HEK293 (cell line): ENCODE results near the gene CACNA2D4.
A peak's percentile ranks its signal among the peaks of the same experiment; 100 is the strongest.

Experiments used
- CTCF ChIA-PET: fragments of 350-600 bp; formaldehyde crosslinking; extraction: SDS; loops from one replicate; lab custom pipeline; 2021; ENCODE audit warnings: antibody characterized with exemption; lab: Yijun Ruan, JAX
- POLR2A ChIA-PET: fragments of 300-600 bp; formaldehyde crosslinking; extraction: SDS; loops from one replicate; lab custom pipeline; 2020; ENCODE audit warnings: antibody characterized with exemption, inconsistent platforms; lab: Yijun Ruan, JAX
- H3K27ac ChIP-seq: fragments of 200-500 bp; sonication (Bioruptor generic); 2 replicates; pipeline ENCODE4 v1.5.1; 2014; ENCODE audit warnings: low read depth, low read length, control low read depth, inconsistent platforms; ENCODE audit errors: extremely low read depth
- H3K36me3 ChIP-seq, 2 experiments: fragments of 200-500 bp in 1 of 2; sonication (Bioruptor generic) in 1 of 2; 1 replicate in 1 of 2; 2 replicates in 1 of 2; pipeline ENCODE4 v1.5.1; 2014 to 2017; ENCODE audit warnings: inconsistent platforms in 2 of 2, low read length in 2 of 2; ENCODE audit not compliant: control insufficient read depth in 2 of 2, insufficient read depth in 1 of 2
- H3K4me1 ChIP-seq: fragments of 200-500 bp; sonication (Bioruptor generic); 2 replicates; pipeline ENCODE4 v1.5.1; 2014; ENCODE audit warnings: mild to moderate bottlenecking, low read length, inconsistent platforms; ENCODE audit not compliant: control insufficient read depth, insufficient read depth
- H3K4me3 ChIP-seq: 2 replicates; pipeline ENCODE4 v1.5.1; 2011; ENCODE audit warnings: low read depth, mild to moderate bottlenecking, control low read depth, low read length, moderate library complexity
- H3K9me3 ChIP-seq: fragments of 200-500 bp; sonication (Bioruptor generic); 2 replicates; pipeline ENCODE4 v1.5.1; 2014; ENCODE audit warnings: low read depth, low read length, inconsistent platforms; ENCODE audit not compliant: control insufficient read depth, insufficient read depth
- BCL11B ChIP-seq: fragments of 450-650 bp; formaldehyde crosslinking; IDR thresholded peaks from 2 replicates; pipeline ENCODE4 v1.5.1; 2016; ENCODE audit warnings: low read depth, missing biosample characterization, missing genetic modification characterization
- EGR2 ChIP-seq: fragments of 450-650 bp; formaldehyde crosslinking; IDR thresholded peaks from 2 replicates; pipeline ENCODE4 v1.5.1; 2016; ENCODE audit warnings: low read depth, missing biosample characterization, missing genetic modification characterization
- FEZF1 ChIP-seq: fragments of 450-650 bp; formaldehyde crosslinking; IDR thresholded peaks from 2 replicates; pipeline ENCODE4 v1.5.1; 2016; ENCODE audit warnings: missing biosample characterization, missing genetic modification characterization
- GLI4 ChIP-seq: fragments of 450-650 bp; formaldehyde crosslinking; IDR thresholded peaks from 2 replicates; pipeline ENCODE4 v1.5.1; 2016; ENCODE audit warnings: missing biosample characterization, missing genetic modification characterization
- GLIS2 ChIP-seq: fragments of 450-650 bp; formaldehyde crosslinking; IDR thresholded peaks from 2 replicates; pipeline ENCODE4 v1.5.1; 2016; ENCODE audit warnings: missing biosample characterization, missing genetic modification characterization
- HOXA7 ChIP-seq: sonication (generic); formaldehyde crosslinking; IDR thresholded peaks from 2 replicates; pipeline ENCODE4 v1.8.1; 2022; ENCODE audit warnings: missing genetic modification reagents, borderline replicate concordance
- RBAK ChIP-seq: fragments of 450-650 bp; formaldehyde crosslinking; IDR thresholded peaks from 2 replicates; pipeline ENCODE4 v1.5.1; 2016; ENCODE audit warnings: missing biosample characterization, missing genetic modification characterization
- SP2 ChIP-seq: fragments of 450-650 bp; formaldehyde crosslinking; IDR thresholded peaks from 2 replicates; pipeline ENCODE4 v1.5.1; 2016; ENCODE audit warnings: missing biosample characterization, missing genetic modification characterization
- ZBTB7A ChIP-seq: fragments of 450-650 bp; formaldehyde crosslinking; IDR thresholded peaks from 2 replicates; pipeline ENCODE4 v1.5.1; 2016; ENCODE audit warnings: low read depth, missing biosample characterization, missing genetic modification characterization
- ZIC2 ChIP-seq: fragments of 450-650 bp; formaldehyde crosslinking; IDR thresholded peaks from 2 replicates; pipeline ENCODE4 v1.5.1; 2016; ENCODE audit warnings: missing biosample characterization, missing genetic modification characterization
- ZNF146 ChIP-seq: fragments of 450-650 bp; formaldehyde crosslinking; IDR thresholded peaks from 2 replicates; pipeline ENCODE4 v1.5.1; 2016; ENCODE audit warnings: missing biosample characterization, missing genetic modification characterization
- ZNF341 ChIP-seq: fragments of 450-650 bp; formaldehyde crosslinking; IDR thresholded peaks from 2 replicates; pipeline ENCODE4; 2016; ENCODE audit warnings: low read depth, missing biosample characterization, missing genetic modification characterization
- ZNF530 ChIP-seq: fragments of 450-650 bp; formaldehyde crosslinking; IDR thresholded peaks from 2 replicates; pipeline ENCODE4 v1.5.1; 2016; ENCODE audit warnings: low read depth, missing biosample characterization, missing genetic modification characterization
- ZNF610 ChIP-seq: fragments of 450-650 bp; formaldehyde crosslinking; IDR thresholded peaks from 2 replicates; pipeline ENCODE4 v1.5.1; 2016; ENCODE audit warnings: missing biosample characterization, missing genetic modification characterization, borderline replicate concordance
- ZNF664 ChIP-seq: fragments of 450-650 bp; formaldehyde crosslinking; IDR thresholded peaks from 2 replicates; pipeline ENCODE4 v1.5.1; 2016; ENCODE audit warnings: missing biosample characterization, missing genetic modification characterization
- ZSCAN23 ChIP-seq: fragments of 450-650 bp; formaldehyde crosslinking; IDR thresholded peaks from 2 replicates; pipeline ENCODE4 v1.5.1; 2016; ENCODE audit warnings: missing biosample characterization, missing genetic modification characterization
- TF ChIP-seq, protein P1 (sequence below): fragments of 450-650 bp; IDR thresholded peaks from 2 replicates; pipeline ENCODE4 v1.5.1; 2018; ENCODE audit warnings: missing biosample characterization, mild to moderate bottlenecking, missing genetic modification characterization
- TF ChIP-seq, protein P2 (sequence below): fragments of 450-650 bp; formaldehyde crosslinking; IDR thresholded peaks from 2 replicates; pipeline ENCODE4 v1.5.1; 2017; ENCODE audit warnings: missing biosample characterization, mild to moderate bottlenecking, missing genetic modification characterization, moderate library complexity
- TF ChIP-seq, protein P3 (sequence below): fragments of 450-650 bp; formaldehyde crosslinking; conservative IDR thresholded peaks from 2 replicates; pipeline ENCODE4 v1.5.1; 2016; ENCODE audit warnings: low read depth, missing biosample characterization, missing genetic modification characterization
- TF ChIP-seq, protein P4 (sequence below): fragments of 450-650 bp; formaldehyde crosslinking; IDR thresholded peaks from 2 replicates; pipeline ENCODE4 v1.5.1; 2017; ENCODE audit warnings: missing biosample characterization, missing genetic modification characterization

The CACNA2D4 gene

DNA sequence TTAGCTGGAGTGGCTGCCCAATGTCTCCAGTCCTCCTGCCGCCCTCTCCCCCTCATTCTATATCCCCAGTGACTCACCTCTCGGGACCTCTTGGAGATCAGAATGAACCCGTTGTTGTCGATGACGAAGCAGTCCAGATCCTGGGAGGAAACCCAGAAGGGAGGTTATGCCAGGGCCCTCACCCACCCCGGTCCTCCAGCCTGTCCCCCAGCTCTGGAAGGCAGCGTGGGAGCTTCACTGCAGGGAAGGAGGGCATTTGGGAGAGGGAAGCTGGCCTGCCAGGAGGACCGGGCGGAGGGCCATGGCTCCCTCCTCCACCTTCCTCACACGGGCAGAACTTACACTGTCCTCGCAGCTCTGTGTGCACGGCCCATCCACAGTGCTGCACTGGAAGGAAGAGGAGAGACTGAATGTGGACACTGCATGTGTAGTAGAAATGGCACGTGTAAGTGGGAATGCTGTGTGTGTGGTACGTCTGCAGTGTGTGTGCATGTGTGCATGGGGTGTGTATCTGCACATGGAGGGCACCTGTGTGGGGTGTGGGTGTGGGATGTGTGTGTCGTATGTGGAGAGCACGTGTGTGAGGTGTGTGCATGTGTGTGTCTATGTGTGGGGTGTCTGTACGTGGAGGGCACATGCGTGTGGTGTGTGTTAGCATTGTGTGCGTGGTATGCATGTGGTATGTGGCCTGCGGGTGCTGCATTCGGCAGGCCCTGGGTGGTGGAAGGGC lies 108.1 kb downstream of the CACNA2D4 start:
- ChIA-PET POLR2A (no interaction called here), CTCF (interaction anchor here (0.7 to 1.6 kb wide), 2 partner anchors 129 to 130 kb away, joined by 3 to 6 read pairs; no protein-coding TSS in a partner anchor)
- Histone ChIP-seq H3K9me3 (no peaks in the 10 kb centered on the region), H3K36me3 (no peaks in the 10 kb centered on the region), H3K4me1 (no peaks in the 10 kb centered on the region), H3K4me3 (no peak overlapping the region), H3K27ac (no peak overlapping the region)
- TF ChIP-seq EGR2 (tag by site-specific recombination) (no peak), ZNF146 (no peak), ZNF341 (tag by site-specific recombination) (no peak), GLIS2 (tag by site-specific recombination) (0 out of 2 replicates have a peak, but pooled peaks have one; percentile 19)
- TF ChIP-seq, protein P1, sequence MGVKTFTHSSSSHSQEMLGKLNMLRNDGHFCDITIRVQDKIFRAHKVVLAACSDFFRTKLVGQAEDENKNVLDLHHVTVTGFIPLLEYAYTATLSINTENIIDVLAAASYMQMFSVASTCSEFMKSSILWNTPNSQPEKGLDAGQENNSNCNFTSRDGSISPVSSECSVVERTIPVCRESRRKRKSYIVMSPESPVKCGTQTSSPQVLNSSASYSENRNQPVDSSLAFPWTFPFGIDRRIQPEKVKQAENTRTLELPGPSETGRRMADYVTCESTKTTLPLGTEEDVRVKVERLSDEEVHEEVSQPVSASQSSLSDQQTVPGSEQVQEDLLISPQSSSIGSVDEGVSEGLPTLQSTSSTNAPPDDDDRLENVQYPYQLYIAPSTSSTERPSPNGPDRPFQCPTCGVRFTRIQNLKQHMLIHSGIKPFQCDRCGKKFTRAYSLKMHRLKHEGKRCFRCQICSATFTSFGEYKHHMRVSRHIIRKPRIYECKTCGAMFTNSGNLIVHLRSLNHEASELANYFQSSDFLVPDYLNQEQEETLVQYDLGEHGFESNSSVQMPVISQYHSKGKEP: no peak

DNA sequence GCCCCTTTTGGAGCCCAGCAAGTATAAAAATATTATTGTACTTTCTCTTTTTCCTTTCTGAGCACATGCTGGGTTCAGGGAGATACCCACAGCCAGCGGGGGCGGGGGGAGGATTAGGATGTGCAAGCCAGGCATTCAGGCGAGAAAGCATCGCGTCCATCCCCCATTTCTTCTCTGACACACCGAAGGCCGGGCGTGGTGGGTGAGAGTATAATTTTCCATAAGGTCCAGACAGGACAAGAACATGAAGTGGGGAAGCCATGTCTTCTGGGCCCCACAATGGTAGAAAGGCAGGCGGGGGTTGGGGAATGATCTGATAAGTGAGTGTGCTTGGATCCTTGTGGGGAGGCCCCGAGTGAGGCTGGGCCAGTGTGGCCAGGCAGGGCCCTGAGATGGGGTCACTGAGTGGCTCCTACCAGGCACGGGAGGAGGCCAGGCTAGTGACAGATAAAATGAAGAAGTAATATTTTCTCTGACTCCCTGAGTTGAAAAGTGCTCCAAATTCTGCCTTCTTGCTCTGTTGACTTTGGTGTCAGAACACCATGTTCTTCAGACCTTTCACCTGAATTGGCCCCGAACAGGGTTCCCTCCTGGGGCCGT lies 108.8 kb downstream of the CACNA2D4 start:
- POLR2A ChIA-PET: no interaction called here
- CTCF ChIA-PET: interaction anchor here (0.7 kb wide), 1 partner anchor 130 kb away, joined by 3 read pairs; no protein-coding TSS in a partner anchor
- H3K27ac ChIP-seq: no peak overlapping the region
- no peaks in the 10 kb centered on the region for H3K4me1 ChIP-seq
- H3K36me3 ChIP-seq: no peaks in the 10 kb centered on the region
- H3K4me3 ChIP-seq: no peak overlapping the region
- H3K9me3 ChIP-seq: no peaks in the 10 kb centered on the region
- TF ChIP-seq ZIC2 (tag by site-specific recombination) (no peak), SP2 (no peak), ZBTB7A (tag by site-specific recombination) (no peak), FEZF1 (tag by site-specific recombination) (no peak), GLI4 (tag by site-specific recombination) (no peak), BCL11B (tag by site-specific recombination) (no peak), ZSCAN23 (tag by site-specific recombination) (no peak), HOXA7 (CRISPR knock-in tag) (no peak), ZNF530 (tag by site-specific recombination) (no peak), ZNF664 (tag by site-specific recombination) (no peak), RBAK (tag by site-specific recombination) (no peak)
- TF ChIP-seq, protein P2, sequence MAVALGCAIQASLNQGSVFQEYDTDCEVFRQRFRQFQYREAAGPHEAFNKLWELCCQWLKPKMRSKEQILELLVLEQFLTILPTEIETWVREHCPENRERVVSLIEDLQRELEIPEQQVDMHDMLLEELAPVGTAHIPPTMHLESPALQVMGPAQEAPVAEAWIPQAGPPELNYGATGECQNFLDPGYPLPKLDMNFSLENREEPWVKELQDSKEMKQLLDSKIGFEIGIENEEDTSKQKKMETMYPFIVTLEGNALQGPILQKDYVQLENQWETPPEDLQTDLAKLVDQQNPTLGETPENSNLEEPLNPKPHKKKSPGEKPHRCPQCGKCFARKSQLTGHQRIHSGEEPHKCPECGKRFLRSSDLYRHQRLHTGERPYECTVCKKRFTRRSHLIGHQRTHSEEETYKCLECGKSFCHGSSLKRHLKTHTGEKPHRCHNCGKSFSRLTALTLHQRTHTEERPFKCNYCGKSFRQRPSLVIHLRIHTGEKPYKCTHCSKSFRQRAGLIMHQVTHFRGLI (tag by site-specific recombination): no peak
- TF ChIP-seq, all 188 proteins: peak for 0

DNA sequence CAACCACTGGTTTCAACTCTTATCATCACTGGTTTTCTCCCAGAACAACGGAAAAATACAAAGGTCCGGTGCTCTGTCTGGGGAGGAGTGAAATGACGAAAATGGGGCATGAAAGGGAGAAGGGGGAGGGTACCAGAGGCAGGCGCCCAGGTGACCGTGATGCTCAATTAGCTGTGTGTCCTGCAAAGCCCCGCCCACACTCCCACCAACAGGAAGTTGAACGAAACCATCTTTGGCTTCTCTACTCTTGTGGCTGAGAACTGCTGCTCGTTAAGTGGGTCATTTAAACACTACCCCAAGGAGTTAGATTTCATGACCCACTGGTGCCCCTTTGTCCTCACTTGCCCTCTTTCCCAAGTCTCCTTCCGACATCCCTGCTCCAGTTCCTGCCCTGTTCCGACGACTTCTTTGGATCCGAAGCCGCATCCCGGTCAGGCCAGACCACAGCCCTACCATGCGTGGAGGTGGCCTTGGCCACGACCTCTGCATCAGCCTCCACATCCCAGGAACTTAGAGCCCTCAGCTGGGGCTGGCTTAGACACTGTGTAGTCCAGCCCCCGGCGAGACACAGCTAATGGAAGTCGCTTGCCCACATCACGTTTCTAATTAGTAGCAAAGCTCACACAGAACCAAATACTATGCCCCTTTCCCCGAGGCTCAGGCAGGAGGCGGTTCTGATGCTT lies 109.5 kb downstream of the CACNA2D4 start:
- POLR2A ChIA-PET: no interaction called here
- H3K9me3 ChIP-seq: no peaks in the 10 kb centered on the region
- H3K4me1 ChIP-seq: no peaks in the 10 kb centered on the region
- CTCF ChIA-PET: interaction anchor here (0.7 kb wide), 1 partner anchor 715 kb away, joined by 3 read pairs; no protein-coding TSS in a partner anchor
- H3K27ac ChIP-seq: no peak overlapping the region
- H3K36me3 ChIP-seq: no peaks in the 10 kb centered on the region
- H3K4me3 ChIP-seq: no peak overlapping the region
- TF ChIP-seq, protein P3, sequence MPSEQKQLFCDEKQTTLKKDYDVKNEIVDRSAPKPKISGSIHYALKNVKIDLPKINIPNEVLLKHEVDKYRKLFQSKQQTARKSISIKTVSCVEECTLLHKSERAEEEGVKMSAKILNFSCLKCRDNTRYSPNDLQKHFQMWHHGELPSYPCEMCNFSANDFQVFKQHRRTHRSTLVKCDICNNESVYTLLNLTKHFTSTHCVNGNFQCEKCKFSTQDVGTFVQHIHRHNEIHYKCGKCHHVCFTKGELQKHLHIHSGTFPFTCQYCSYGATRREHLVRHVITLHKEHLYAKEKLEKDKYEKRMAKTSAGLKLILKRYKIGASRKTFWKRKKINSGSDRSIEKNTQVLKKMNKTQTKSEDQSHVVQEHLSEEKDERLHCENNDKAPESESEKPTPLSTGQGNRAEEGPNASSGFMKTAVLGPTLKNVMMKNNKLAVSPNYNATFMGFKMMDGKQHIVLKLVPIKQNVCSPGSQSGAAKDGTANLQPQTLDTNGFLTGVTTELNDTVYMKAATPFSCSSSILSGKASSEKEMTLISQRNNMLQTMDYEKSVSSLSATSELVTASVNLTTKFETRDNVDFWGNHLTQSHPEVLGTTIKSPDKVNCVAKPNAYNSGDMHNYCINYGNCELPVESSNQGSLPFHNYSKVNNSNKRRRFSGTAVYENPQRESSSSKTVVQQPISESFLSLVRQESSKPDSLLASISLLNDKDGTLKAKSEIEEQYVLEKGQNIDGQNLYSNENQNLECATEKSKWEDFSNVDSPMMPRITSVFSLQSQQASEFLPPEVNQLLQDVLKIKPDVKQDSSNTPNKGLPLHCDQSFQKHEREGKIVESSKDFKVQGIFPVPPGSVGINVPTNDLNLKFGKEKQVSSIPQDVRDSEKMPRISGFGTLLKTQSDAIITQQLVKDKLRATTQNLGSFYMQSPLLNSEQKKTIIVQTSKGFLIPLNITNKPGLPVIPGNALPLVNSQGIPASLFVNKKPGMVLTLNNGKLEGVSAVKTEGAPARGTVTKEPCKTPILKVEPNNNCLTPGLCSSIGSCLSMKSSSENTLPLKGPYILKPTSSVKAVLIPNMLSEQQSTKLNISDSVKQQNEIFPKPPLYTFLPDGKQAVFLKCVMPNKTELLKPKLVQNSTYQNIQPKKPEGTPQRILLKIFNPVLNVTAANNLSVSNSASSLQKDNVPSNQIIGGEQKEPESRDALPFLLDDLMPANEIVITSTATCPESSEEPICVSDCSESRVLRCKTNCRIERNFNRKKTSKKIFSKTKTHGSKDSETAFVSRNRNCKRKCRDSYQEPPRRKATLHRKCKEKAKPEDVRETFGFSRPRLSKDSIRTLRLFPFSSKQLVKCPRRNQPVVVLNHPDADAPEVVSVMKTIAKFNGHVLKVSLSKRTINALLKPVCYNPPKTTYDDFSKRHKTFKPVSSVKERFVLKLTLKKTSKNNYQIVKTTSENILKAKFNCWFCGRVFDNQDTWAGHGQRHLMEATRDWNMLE: no peak
- no peak for TF ChIP-seq ZNF610 (tag by site-specific recombination)
- TF ChIP-seq, protein P4, sequence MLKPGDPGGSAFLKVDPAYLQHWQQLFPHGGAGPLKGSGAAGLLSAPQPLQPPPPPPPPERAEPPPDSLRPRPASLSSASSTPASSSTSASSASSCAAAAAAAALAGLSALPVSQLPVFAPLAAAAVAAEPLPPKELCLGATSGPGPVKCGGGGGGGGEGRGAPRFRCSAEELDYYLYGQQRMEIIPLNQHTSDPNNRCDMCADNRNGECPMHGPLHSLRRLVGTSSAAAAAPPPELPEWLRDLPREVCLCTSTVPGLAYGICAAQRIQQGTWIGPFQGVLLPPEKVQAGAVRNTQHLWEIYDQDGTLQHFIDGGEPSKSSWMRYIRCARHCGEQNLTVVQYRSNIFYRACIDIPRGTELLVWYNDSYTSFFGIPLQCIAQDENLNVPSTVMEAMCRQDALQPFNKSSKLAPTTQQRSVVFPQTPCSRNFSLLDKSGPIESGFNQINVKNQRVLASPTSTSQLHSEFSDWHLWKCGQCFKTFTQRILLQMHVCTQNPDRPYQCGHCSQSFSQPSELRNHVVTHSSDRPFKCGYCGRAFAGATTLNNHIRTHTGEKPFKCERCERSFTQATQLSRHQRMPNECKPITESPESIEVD (tag by site-specific recombination): no peak
